NCI-H1092 treated with DMSO at 0.1 percent for 48 hours (cell line): ENCODE results near the gene RPS6KA3.

ENCODE experiments used
- DNase-seq: peaks from one replicate; lab custom pipeline; 2025; lab: John Stamatoyannopoulos, UW

RPS6KA3 gene

DNA sequence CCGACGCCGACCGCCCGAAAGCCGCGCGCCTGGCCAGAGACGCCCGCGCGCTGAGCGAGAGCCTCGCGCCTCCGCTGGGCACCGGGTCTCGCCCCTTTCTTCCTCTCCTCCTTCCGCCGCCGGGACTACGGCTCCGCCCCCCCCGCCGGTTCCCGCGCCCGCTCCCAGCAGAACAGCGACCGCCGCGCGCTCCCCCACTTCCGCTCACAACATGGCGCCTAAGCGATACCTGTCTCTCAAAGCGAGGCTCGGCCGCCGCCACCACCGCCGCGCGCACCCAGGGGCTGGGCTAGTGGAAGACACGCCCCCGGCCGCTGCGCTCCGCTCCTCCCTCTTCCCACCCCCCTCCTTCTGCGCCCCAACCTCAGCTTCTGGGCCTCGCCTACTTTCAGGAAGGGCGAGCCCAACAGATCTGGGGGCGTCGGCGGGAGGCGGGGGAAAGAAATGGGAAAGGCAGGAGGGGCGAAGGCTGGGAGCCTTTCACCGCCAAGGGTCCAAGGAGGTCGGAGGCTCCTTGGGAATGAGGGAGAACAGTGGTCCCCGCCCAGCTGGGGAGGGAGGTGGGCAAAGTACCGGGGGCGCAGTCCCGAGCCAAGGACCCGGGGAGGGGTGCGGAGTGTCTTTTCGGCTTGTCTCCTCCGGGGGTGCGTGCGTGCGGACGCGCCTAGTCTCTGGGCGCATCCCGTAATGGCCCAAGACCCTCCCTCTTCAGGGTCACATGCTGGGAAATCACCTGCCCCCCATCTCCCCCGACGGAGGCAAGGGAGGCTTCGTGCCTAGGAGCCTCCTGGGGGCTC lies at the start of gene RPS6KA3:
TSS of gene RPS6KA3 (minus strand) at position 100 of the 797 bp plus-strand sequence. CDS start 277 bp downstream, outside the sequence.
- peak; percentile 94 for DNase-seq

DNA sequence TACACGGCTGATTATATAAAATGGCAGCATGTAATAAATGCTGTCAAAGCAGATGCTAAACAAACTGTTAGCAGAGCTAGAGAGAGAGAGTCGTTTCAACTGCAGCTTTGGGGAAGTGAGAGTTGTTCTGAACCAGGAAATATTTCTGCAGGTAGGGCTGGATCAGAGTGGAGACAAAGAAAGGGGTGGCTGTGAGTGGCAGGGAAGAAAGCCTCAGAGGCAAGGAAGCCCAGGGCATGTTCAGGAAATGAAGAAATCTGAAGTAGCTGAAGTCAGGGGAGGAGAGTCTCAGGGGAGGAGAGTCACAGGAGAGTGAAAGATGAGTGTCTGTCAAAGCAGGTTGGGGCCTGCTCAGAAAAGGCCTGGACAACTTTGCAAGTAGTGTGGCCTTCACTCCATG lies 48.4 kb upstream of the RPS6KA3 start:
- DNase-seq = no peak

DNA sequence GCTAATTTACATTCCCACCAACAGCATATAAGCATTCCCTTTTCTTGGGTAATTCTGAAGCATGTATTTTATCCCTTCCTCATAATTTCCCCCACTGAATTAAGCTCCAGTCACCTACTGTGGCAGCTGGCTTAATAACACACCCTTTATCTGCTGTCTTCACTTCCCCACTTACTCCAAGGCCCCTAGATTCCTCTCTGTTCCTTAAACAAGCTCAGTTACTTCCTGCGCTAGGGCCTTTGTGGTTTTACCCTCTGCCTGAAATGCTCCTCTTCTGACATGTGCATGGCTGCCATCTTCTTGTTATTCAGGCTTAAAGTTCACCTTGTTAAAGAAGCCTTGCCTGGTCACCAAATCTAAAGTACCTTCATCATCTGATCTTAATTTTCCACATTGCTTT lies 47.2 kb upstream of the RPS6KA3 start:
- DNase-seq = no peak

DNA sequence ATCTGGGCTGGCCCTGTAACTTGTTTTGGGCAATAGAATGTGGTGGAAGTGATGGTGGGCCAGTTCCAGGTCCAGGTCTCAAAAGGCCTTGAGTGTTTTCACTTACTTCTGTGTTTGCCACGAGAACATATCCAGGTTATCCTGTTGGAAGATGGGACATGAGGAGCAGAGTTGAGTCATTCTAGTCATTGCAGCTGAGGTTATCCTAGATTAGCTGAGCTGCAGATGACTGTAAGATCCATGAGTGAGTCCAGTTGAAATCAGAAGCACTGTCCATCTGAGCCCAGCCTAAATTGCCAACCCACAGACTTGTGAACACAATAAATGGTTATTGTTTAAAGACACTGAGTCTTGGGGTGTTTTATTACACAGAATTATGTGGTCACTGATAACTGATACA lies 45.3 kb upstream of the RPS6KA3 start:
- no peak for DNase-seq

DNA sequence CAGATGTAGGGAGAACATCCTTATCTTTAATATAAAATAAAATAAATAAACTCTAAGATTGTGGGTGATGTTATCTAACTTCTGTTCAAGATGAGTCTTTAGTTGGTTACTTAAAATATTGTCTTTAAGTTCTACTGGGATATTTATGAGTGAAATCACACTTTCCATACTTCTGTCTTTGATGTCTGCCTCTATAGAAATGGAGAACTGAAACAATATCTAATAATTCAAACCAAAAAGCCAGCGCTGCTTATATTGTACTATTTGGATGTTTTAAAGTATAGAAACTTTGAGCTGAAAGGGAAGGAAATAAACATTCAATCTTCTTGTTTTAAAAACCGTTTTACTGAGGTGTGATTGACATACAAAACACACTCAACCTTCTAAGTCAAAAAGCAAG lies 44.8 kb upstream of the RPS6KA3 start:
- no peak for DNase-seq

DNA sequence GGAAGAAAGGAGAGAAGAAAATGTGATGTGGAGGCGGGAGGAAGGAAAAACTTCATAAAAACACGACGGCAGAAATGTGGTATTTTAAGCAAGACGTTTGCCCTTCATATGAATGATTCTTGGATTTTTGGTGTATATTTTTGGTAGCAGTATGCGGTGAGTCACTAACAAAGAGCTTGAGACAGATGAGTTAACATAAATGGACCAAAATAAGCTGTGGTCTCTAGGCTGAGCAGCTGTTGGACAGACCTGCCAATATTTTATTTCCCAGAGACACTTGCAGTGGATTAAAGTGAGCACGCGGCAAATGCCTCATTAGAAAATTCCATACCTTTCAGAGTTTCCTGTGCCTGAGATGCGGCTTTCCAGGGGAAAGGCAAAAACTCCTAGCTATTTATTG lies 43.1 kb upstream of the RPS6KA3 start:
- DNase-seq = no peak

DNA sequence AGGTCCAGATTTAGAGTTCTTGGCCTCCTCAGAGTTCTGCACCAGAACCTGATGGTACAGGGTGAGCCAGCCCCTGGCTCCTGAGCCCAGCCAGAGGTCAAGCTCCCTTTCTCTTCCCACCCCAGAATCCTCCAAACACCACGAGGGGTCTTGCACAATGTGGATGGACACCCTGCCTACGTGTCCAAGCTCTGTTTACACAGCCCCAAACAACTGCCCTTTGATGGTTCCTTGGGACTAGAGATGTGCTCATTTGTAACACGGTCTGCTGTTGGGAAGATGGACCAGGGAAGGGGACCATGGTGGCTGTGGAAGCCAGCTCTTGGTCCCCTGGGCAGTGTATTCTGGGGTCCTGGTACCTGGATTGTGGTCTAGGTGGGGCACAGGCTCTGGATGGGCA lies 40.0 kb upstream of the RPS6KA3 start:
- no peak for DNase-seq

DNA sequence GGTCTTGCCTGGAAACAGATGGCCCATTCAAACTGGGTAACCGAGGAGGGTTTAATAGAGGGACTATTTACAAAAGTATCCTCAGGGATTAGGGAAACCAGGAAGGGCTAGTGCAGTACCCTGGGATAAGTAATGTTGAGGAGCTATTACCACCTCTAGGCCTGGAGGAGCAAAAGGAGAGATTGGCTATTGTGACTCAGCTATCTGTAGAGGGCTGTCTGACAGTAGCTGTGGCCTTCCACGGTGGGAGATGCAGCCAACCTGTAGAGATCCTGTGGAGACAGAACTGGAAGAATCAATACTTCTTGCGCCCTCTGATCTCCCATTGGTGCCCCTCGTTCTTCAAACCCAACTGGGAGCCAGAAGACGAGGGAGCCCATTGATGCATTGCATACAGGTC lies 34.1 kb upstream of the RPS6KA3 start:
- peak; percentile 3 for DNase-seq

DNA sequence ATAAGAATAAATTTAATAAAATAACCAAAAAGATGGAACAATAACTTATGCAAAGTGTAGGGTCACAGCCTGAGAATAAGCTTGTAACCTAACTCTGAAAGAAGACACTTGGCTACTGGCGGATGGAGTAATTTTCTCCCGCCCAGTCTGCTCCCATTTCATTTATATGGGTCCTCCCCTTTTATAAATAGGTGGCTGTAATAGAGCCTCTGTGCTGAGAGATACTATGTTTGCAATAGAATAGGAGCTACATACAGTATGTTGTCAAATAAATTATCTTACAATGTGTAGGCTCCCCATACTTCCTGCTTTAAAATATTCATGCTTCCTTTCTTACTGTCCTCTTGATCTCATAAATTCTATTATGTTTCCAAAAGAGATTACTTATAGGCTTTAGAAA lies 28.2 kb upstream of the RPS6KA3 start:
- no peak for DNase-seq

DNA sequence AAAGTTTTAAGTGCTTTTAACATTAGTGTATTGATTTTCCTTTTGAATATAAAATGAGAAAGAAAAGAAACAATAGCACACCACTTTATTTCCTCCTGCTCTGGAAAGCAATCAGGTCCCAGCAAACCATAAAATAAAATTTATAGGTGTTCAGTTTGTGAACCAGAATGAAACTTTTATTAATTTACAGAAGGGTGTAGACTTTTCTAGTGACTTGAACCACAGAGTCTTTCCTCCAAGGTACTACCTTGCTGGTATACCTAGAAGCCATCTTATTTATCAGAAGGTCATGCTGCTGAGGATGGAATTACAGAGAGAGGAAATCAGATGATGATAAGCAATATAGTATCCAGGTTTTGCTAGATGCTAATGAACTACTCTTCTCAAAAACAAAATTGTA lies 27.6 kb upstream of the RPS6KA3 start:
- DNase-seq = no peak

DNA sequence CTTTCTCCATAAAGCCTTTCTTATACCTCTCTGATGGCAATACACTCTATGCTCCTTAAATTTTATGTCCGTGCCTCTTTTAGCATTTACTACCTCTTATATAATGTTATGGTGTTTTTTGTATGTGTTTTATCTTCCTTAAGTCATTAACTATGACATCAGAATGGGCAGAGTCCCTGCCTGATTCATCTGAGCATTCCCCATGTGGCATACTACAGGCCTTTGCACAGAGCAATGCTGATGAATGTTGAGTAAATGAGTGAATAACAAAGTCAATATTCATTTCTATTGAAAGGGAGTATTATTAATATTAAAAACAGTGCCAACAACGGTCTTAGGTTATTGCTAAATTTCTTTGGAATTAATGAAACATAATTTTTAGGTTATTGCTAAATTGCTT lies 18.8 kb upstream of the RPS6KA3 start:
- no peak for DNase-seq

DNA sequence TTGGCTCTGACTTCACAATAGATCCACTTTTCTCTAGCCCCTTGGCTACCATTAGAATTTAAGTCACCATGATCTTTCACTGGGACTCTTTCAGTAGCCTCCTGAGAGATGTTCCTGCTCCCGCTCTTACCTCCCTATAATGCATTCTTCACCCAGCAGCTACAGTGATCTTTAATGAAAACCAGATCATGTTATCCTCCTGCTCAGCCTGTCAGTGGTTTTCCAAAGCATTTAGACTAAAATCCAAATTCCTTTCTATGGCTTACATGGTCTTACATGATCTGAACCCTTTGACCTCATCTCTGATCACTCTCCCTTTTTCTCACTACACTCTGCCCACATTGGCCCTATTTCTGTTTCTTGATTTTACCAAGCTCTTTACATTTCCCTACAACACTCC lies 18.3 kb upstream of the RPS6KA3 start:
- DNase-seq = no peak

DNA sequence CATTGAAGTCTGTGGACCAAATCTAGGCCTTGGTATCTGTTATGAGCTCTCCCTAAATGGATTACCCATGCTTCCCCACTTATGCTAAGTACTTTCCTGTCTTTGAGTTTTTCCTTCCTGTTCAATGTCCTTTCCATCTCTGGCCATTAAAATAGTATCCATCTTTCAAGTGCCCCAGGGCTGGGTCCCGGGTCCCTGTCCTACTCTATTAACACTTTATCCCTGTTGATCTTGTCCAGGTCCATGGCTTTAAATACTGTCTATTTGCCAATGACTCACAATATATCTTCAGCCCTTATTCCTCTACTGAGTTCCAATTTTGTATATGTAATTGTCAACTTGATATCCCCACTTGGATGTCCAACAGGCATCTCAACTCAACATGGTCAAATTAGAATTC lies 17.7 kb upstream of the RPS6KA3 start:
- DNase-seq = no peak

DNA sequence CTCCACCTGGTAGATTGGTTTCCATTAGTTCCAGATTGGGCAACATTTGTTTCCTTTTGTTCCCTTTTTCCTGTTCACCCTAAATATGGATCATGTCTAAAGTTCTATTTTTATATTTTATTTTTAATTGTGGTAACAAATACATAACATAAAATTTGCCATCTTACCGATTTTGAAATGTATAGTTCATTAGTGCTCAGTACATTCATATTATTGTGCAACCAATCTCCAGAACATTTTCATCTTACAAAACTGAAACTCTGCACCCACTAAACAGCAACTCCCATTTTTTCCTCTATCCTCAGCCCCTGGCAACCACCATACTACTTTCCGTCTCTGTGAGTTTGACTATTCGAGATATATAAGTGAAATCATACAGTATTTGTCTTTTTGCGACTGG lies 14.2 kb upstream of the RPS6KA3 start:
- no peak for DNase-seq

DNA sequence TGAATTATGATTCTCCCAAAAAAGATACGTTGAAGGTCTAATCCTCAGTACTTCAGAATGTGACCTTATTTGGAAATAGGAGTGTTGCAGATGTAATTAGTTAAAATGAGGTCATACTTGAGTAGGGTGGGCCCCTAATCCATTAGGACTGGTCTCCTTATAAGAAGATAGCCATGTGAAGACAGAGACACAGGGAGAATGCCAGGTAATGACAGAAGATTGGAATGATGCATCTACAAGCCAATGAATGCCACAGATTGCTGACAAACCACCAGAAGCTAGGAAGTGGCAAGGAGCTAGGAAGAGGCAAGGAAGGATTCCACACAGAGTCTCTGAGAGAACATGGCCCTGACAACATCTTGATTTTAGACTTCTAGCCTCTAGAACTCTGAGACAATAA lies 7.4 kb upstream of the RPS6KA3 start:
- DNase-seq = no peak

DNA sequence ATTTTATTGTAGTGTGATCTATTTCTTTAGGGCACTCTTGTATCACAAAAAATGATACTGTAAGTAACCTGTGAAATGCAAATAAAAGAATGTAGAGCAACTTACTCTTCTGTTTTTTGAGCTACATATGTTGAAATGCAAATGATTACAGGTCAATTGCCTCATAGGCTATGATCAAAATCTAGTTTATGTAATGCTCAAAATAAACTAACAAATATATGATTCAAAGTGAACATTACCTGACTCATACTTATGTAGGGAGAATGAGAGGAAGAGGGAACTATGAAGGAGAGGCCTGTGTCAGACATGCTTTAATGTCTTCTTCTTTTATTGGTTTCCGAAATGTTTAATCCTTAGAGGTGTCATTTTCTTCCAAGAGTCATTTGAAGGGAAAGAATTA lies 5.0 kb upstream of the RPS6KA3 start:
- DNase-seq = no peak

DNA sequence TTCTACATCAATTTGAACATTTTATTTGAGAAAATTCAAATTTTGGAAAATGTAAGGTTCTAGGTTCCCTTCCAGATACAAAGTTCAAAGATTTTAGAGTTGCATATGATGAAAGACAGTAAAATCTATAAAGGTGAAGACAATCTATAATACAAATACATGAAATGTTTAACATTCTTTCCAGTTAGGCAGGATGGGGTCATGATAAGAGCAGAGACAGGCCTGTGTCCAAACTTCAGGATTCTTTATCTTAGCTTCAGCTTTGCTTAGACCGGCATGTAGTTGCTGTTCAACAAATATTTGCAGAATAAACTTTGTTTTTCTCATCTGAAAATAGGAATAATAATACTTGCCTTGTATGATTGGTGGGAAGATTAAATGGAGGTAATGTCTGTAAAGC lies 4.5 kb upstream of the RPS6KA3 start:
- no peak for DNase-seq

DNA sequence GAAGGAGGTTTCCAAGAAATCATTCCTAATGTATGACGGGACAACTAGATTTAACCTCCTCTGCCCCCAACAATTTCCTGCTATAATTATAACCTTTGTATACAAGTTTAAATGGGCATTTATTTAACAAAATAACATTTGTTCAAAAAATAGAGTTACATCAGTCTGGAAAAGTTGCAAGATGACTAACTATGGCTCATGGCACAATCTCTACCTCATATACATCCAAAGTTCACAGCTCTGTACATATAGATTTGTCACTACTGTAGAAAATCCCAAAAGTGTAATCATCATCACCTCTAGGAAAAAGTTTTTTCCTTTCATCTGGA lies 3.8 kb upstream of the RPS6KA3 start:
- no peak for DNase-seq

DNA sequence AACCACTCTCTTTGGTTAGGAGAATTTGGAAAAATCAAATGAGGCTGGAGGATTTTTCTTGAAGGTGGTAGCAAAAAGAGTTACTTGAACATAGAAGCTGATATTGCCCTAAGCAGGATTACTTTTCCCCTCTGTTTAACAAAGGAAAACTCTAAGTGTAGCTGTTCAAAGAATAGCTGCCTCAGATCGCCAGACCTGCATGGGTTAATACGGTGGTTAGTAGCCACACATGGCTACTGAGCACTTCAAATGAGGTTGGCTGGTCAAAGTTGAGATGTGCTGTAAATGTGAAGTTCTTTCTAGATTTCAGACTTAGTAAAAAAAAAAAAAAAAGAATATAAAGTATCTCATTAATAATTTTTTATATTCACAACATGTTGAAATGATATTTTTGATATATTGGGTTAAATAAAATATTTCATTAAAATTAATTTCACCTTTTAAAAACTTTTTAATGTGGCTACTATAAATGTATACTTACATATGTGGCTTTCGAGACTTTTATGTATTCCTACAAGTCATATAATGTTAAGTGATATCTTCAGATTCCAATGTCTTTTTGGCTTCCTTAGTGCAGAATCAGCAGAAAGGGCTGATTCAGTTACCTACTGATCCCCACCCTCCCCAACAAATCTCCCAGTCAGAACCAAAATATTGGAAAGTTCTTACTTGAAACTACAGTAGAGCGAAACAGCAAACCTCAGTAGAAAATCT lies 3.3 kb upstream of the RPS6KA3 start:
- no peak for DNase-seq

DNA sequence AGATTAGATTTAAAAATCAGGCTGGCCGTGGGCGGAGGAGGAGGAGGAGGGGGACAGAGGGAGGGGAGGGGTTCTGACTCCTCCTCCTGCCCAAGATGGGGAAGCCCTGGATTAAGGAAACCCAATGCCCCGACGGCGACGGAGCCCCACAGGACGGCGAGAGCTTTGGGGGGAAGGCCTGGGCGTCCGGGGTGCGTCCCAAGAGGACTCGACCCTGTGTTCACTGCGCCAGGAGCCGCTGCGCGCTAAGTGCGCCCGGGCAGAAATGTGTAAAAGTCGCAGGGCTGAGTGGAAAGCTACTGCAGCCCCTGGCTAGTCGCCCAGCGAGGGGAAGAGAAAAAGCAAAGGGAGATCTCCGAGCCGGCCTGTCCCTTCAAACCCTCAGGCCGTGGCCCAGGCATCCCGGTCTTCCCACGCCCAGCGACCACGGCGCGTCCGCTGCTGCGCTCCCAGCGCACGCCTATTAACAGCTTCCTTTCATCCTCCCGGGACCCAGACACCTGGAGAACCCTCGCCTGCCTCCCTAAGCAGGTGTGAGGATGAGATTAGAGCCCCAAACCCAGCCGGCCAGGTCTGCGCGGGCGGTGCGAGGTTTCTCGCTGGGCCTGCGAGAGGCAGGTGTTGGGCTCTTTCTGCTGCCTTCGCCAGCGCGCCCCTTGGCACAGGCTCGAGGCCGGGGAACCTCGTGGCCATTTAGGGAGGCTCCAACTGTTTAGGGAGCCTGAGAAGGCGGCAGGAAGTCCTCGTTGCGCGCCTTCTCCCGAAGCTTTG lies 1.4 kb upstream of the RPS6KA3 start:
- DNase-seq = peak; percentile 18

DNA sequence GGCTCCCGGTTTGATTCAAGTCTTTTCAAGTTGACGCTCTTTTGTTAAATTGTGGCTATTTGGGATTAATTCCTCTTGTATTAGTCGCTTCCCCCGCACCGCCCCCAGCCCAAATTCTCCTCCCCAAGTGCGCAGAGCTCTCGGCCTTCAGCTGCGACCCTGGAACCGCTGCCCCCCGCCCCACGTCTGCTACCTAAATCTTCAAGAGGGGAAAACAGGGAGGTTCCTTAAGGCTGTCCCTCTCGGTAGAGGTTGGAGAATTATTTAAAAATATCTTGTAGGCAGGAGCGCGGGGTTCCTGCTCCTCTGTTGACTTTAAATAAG lies 860 bp upstream of the RPS6KA3 start:
- DNase-seq = no peak

DNA sequence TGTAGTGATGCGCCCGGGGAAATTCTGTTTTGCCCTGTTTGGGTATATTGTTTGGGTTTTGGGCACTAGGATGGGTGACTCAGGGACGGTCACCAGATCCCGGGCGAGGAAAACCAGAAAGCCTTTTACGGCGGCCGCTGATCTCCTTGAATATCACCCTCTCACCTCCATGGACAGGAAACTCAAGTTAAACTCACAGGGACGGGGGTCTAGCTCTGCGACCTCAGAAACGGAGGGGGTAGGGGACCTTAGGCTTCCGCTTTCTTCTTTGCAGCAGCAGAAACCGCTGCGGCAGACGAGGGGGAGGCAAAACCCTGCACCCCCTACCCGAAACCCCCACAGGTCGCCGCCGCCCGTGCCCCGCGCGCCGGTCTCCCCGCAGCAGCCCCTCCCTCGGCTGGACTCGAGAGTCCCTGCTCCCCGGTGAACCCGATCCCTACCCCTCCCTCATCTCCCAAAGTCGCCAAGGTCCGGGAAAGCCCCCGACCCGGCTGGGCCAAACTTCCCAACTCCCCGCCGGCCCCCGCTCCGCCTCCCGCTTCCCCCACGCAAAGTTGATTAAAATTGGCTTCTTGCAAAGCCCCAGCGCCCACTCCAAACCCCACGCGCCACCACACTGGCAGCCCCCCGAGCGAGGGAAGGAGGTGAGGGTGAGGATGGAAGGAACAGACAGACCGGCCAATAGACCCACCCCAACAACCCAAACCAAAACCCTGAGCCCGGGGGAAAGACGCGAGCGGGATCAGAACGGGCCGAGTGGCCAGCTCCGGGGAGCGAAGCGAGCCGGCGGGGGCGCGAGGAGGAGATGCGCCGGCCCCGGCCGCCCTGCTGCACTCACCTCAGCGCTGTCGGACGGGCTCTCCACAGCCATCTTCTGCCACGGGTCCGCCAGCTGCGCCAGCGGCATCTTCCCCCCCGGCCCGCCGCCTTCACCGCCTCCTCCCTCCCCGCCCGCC lies 705 bp downstream of the RPS6KA3 start:
- DNase-seq = peak; percentile 40
